OCI-LY1 (cell line): Measurements from ENCODE around the gene ALPI.

ENCODE experiments used
- CTCF ChIP-seq: fragments of 200-600 bp; sonication (generic), shearing (Covaris generic); IDR thresholded peaks from 2 replicates; pipeline ENCODE4 v1.5.1; 2017; ENCODE audit warnings: mild to moderate bottlenecking, antibody characterized with exemption, low read length, moderate library complexity, mixed read lengths
- EZH2 ChIP-seq: fragments of 200-600 bp; sonication (generic), shearing (Covaris generic); IDR thresholded peaks from 2 replicates; pipeline ENCODE4 v1.8.0; 2017; ENCODE audit warnings: borderline replicate concordance, mixed run types, mild to moderate bottlenecking, antibody characterized with exemption, low read length, moderate library complexity, mixed read lengths

- TF ChIP-seq CTCF = no peak
- no peak for TF ChIP-seq EZH2
Observed at GRCh38 chr2:232482301-232483238, 26.6 kb downstream of the ALPI start.
